H1 (cell line): Measurements from ENCODE around the gene CDK5RAP2. TPM values are rescaled to one million over a fixed set of nuclear protein-coding genes. Genes with fewer than 3 reads are reported as not detected.

Experiments used
- CTCF ChIA-PET: fragments of 300-600 bp; sonication (Branson Sonifier 250); formaldehyde crosslinking; loops from one replicate; lab custom pipeline; 2021; ENCODE audit not compliant: partially characterized antibody; lab: Charles Lee
- POLR2A ChIA-PET: fragments of 300-600 bp; sonication (Branson Sonifier 250); formaldehyde crosslinking; loops from one replicate; lab custom pipeline; 2021; ENCODE audit warnings: inconsistent platforms; ENCODE audit not compliant: partially characterized antibody; lab: Charles Lee
- DNase-seq, 2 experiments: peaks; one replicate each; pipeline versions ENCODE4 v3.0.0 to v3.0.0-alpha.2; 2010 to 2022; ENCODE audit warnings: low spot score in 2 of 2, low read depth in 1 of 2, mixed read lengths in 1 of 2
- FAIRE-seq: peaks from 2 replicates; lab custom pipeline; 2011; peaks lifted over from hg19 to GRCh38; lab: Jason Lieb, UNC
- H2AFZ ChIP-seq: 2 replicates; pipeline ENCODE4 v1.8.1; 2012; ENCODE audit warnings: low read length, inconsistent platforms
- H2AK5ac ChIP-seq: 2 replicates; pipeline ENCODE4 v1.6.1; 2013; ENCODE audit warnings: low read depth, low read length
- H2BK120ac ChIP-seq: replicated peaks from 2 replicates; pipeline ENCODE3; 2013; ENCODE audit warnings: low read depth, low read length, inconsistent platforms
- H2BK12ac ChIP-seq: 2 replicates; pipeline ENCODE4 v1.6.1; 2013; ENCODE audit warnings: low read depth, low read length
- H2BK15ac ChIP-seq: 2 replicates; pipeline ENCODE4 v1.6.1; 2013; ENCODE audit warnings: low read length
- H2BK20ac ChIP-seq: 2 replicates; pipeline ENCODE4 v1.6.1; 2013; ENCODE audit warnings: low read length
- H2BK5ac ChIP-seq: 2 replicates; pipeline ENCODE4 v1.6.1; 2013; ENCODE audit warnings: low read depth, low read length
- H3K14ac ChIP-seq: 2 replicates; pipeline ENCODE4 v1.6.1; 2013; ENCODE audit warnings: inconsistent platforms; ENCODE audit not compliant: insufficient read length
- H3K18ac ChIP-seq: 2 replicates; pipeline ENCODE4 v1.6.1; 2013; ENCODE audit warnings: low read length; ENCODE audit errors: extremely low read depth
- H3K23ac ChIP-seq: 2 replicates; pipeline ENCODE4 v1.6.1; 2013; ENCODE audit warnings: inconsistent platforms; ENCODE audit not compliant: insufficient read length
- H3K23me2 ChIP-seq: 2 replicates; pipeline ENCODE4 v1.6.1; 2013; ENCODE audit warnings: low read depth, low read length
- H3K27ac ChIP-seq: 2 replicates; pipeline ENCODE4 v1.6.1; 2011; ENCODE audit warnings: low read depth, low read length, inconsistent platforms
- H3K27me3 ChIP-seq, 4 experiments: replicated peaks in 1 of 4; 1 replicate in 1 of 4; 2 replicates in 3 of 4; pipeline versions ENCODE4 v1.6.1 to v1.8.1; 2011 to 2013; ENCODE audit warnings: low read length in 3 of 4, mild to moderate bottlenecking in 3 of 4, inconsistent platforms in 2 of 4, mixed read lengths in 2 of 4, moderate library complexity in 1 of 4; ENCODE audit not compliant: control insufficient read depth in 3 of 4, insufficient read depth in 3 of 4; ENCODE audit errors: extremely low read depth in 1 of 4
- H3K36me3 ChIP-seq, 4 experiments: 2 replicates each; pipeline versions ENCODE4 v1.6.1 to v1.8.1; 2011 to 2013; ENCODE audit warnings: mild to moderate bottlenecking in 4 of 4, low read length in 3 of 4, moderate library complexity in 2 of 4, control low read depth in 1 of 4, inconsistent platforms in 1 of 4; ENCODE audit not compliant: insufficient read depth in 4 of 4, control insufficient read depth in 2 of 4
- H3K4ac ChIP-seq: replicated peaks from 2 replicates; pipeline ENCODE3; 2013; ENCODE audit warnings: low read length, low read depth, mixed read lengths, inconsistent platforms; ENCODE audit not compliant: insufficient read length
- H3K4me1 ChIP-seq, 4 experiments: replicated peaks in 1 of 4; 1 replicate in 1 of 4; 2 replicates in 3 of 4; pipeline versions ENCODE4 v1.6.1 to v1.8.1; 2011 to 2013; ENCODE audit warnings: low read length in 3 of 4, inconsistent platforms in 2 of 4, mixed read lengths in 1 of 4; ENCODE audit not compliant: insufficient read depth in 4 of 4, control insufficient read depth in 3 of 4
- H3K4me2 ChIP-seq, 2 experiments: 2 replicates each; pipeline versions ENCODE4 v1.6.1 to v1.8.1; 2011 to 2013; ENCODE audit warnings: low read depth in 2 of 2, low read length in 2 of 2, control low read depth in 1 of 2, inconsistent platforms in 1 of 2, mild to moderate bottlenecking in 1 of 2; ENCODE audit not compliant: insufficient read depth in 1 of 2
- H3K4me3 ChIP-seq, 4 experiments: fragments of 200-600, 300-600 bp in 1 of 4; sonication (generic), shearing (Covaris generic), sonication (Bioruptor Twin) in 1 of 4; 2 replicates each; pipeline versions ENCODE4 v1.5.1 to v1.8.1; 2011 to 2016; ENCODE audit warnings: low read length in 4 of 4, low read depth in 3 of 4, control low read depth in 2 of 4, inconsistent platforms in 2 of 4, mild to moderate bottlenecking in 2 of 4, mixed read lengths in 1 of 4, moderate library complexity in 1 of 4; ENCODE audit not compliant: insufficient read depth in 2 of 4; ENCODE audit errors: extremely low read depth in 1 of 4
- H3K56ac ChIP-seq: replicated peaks from 2 replicates; pipeline ENCODE3; 2013; ENCODE audit warnings: low read depth, mild to moderate bottlenecking, mixed read lengths, low read length, inconsistent platforms; ENCODE audit not compliant: insufficient read length
- H3K79me1 ChIP-seq: 2 replicates; pipeline ENCODE4 v1.6.1; 2013; ENCODE audit warnings: low read depth, low read length, control low read depth
- H3K79me2 ChIP-seq, 2 experiments: 2 replicates each; pipeline versions ENCODE4 v1.6.1 to v1.8.1; 2012 to 2013; ENCODE audit warnings: low read length in 2 of 2, mild to moderate bottlenecking in 2 of 2, inconsistent platforms in 1 of 2; ENCODE audit not compliant: insufficient read depth in 2 of 2, control insufficient read depth in 1 of 2
- H3K9ac ChIP-seq, 4 experiments: replicated peaks in 1 of 4; 1 replicate in 1 of 4; 2 replicates in 3 of 4; pipeline versions ENCODE4 v1.6.1 to v1.8.1; 2011 to 2013; ENCODE audit warnings: low read depth in 3 of 4, low read length in 3 of 4, control low read depth in 2 of 4, mild to moderate bottlenecking in 2 of 4, moderate library complexity in 2 of 4, inconsistent platforms in 1 of 4; ENCODE audit errors: extremely low read depth in 1 of 4
- H3K9me3 ChIP-seq, 2 experiments: 2 replicates each; pipeline versions ENCODE4 v1.6.1 to v1.8.1; 2012 to 2013; ENCODE audit warnings: mild to moderate bottlenecking in 2 of 2, moderate library complexity in 2 of 2, control low read depth in 1 of 2, inconsistent platforms in 1 of 2, low read depth in 1 of 2, low read length in 1 of 2, mixed read lengths in 1 of 2; ENCODE audit not compliant: insufficient read depth in 2 of 2
- H4K20me1 ChIP-seq, 2 experiments: replicated peaks in 1 of 2; 2 replicates each; pipeline versions ENCODE3 to v1.8.1; 2011 to 2013; ENCODE audit warnings: inconsistent platforms in 2 of 2, low read length in 2 of 2, mild to moderate bottlenecking in 1 of 2; ENCODE audit not compliant: insufficient read depth in 2 of 2, control insufficient read depth in 1 of 2
- H4K5ac ChIP-seq: 2 replicates; pipeline ENCODE4 v1.6.1; 2013; ENCODE audit warnings: low read length, low read depth, mixed read lengths, inconsistent platforms; ENCODE audit not compliant: insufficient read length
- H4K8ac ChIP-seq: 2 replicates; pipeline ENCODE4 v1.8.0; 2013; ENCODE audit warnings: mild to moderate bottlenecking, moderate library complexity, low read length, inconsistent platforms; ENCODE audit not compliant: insufficient read depth; ENCODE audit errors: extremely low read depth
- H4K91ac ChIP-seq: replicated peaks from 2 replicates; pipeline ENCODE3; 2013; ENCODE audit warnings: low read length, mixed read lengths, inconsistent platforms; ENCODE audit not compliant: insufficient read length
- CEBPB ChIP-seq: IDR thresholded peaks from 2 replicates; pipeline ENCODE4 v1.6.1; 2012; ENCODE audit warnings: low read depth, low read length
- KDM1A ChIP-seq: fragments of 200-600, 300-600 bp; sonication (generic); IDR thresholded peaks from 2 replicates; pipeline ENCODE4 v1.7.1; 2016; ENCODE audit warnings: mild to moderate bottlenecking, low read length, borderline replicate concordance
- WGBS, 2 experiments: shearing (Covaris generic) in 1 of 2; methylation state at CpG; one replicate each; pipeline versions ENCODE4 v1.1.6 to v1.1.7; 2013 to 2015; ENCODE audit warnings: low lambda C conversion rate in 2 of 2, mixed read lengths in 2 of 2, inconsistent platforms in 1 of 2, low coverage in 1 of 2, missing lambda C conversion rate in 1 of 2; ENCODE audit not compliant: insufficient replicate concordance in 2 of 2, insufficient coverage in 1 of 2, insufficient read length in 1 of 2; ENCODE audit errors: extremely low coverage in 1 of 2, missing lambda C conversion rate in 1 of 2; 5-methylcytosine and 5-hydroxymethylcytosine counted together
- polyA plus RNA-seq, 7 experiments: library from polyadenylated mRNA; depleted of rRNA in 3 of 7; stranded (reverse) in 5 of 7; unstranded in 2 of 7; fragments of >200 nt in 5 of 7; fragments of 200-250 nt in 2 of 7; gene quantifications; 1 replicate in 5 of 7; 2 replicates in 1 of 7; 4 replicates in 1 of 7; pipeline versions ENCODE4 v1.2.1 to v1.2.3, GENCODE V29; 2011 to 2013; ENCODE audit warnings: missing spikeins in 2 of 7, mixed read lengths in 2 of 7
- total RNA-seq: library from RNA; stranded (reverse); fragmentation: NEBNext Ultra II Directional; extraction: Animal tissue kit (Norgen Biotek cat#: 25700); gene quantifications from 2 replicates; pipeline ENCODE4 v1.2.1, GENCODE V29; 2021

CDK5RAP2 gene
- total and polyA plus RNA-seq, 2 of the 8 experiments (the other 6 are each of a cell fraction or from before 2014, with no cell fraction given): 19.8 to 49.4 TPM

- H3K9ac ChIP-seq: no peak overlapping the region
- no peak overlapping the region for H3K23ac ChIP-seq
- peaks cover 8 to 71% (median 28%) of the 10 kb centered on the region in 4 experiments for H3K36me3 ChIP-seq
- no peak overlapping the region for H4K5ac ChIP-seq
- H2BK12ac ChIP-seq: no peak overlapping the region
- H3K14ac ChIP-seq: no peak overlapping the region
- FAIRE-seq (no peak), DNase-seq (no peak)
- H4K20me1 ChIP-seq: peaks cover 2 to 5% of the 10 kb centered on the region in 2 experiments
- H3K4me3 ChIP-seq: no peak overlapping the region
- H2AK5ac ChIP-seq: no peak overlapping the region
- H3K4ac ChIP-seq: no peak overlapping the region
- H3K4me2 ChIP-seq: no peak overlapping the region
- POLR2A ChIA-PET: no interaction called here
- no peaks in the 10 kb centered on the region for H3K23me2 ChIP-seq
- no peaks in the 10 kb centered on the region for H3K27me3 ChIP-seq
- H3K79me1 ChIP-seq: no peaks in the 10 kb centered on the region; the same call in 1 of the 2 replicates
- H3K18ac ChIP-seq: no peak overlapping the region
- H2BK120ac ChIP-seq: no peak overlapping the region
- H2BK5ac ChIP-seq: no peak overlapping the region
- no peak overlapping the region for H3K56ac ChIP-seq
- no peak overlapping the region for H2BK20ac ChIP-seq
- no peaks in the 10 kb centered on the region for H3K79me2 ChIP-seq
- CTCF ChIA-PET: interaction anchor here (0.6 to 1.1 kb wide), 3 partner anchors 10 to 60 kb away, joined by 3 to 4 read pairs (median 3); no protein-coding TSS in a partner anchor
- H3K9me3 ChIP-seq: no peaks in the 10 kb centered on the region
- no peak overlapping the region for H2BK15ac ChIP-seq
- no peak overlapping the region for H2AFZ ChIP-seq
- TF ChIP-seq CEBPB: no peak
- peak; percentile 70; the same call in 1 of the 2 replicates for TF ChIP-seq KDM1A
- H4K91ac ChIP-seq: no peak overlapping the region
- no peak overlapping the region for H4K8ac ChIP-seq
- no peaks in the 10 kb centered on the region for H3K4me1 ChIP-seq
- H3K27ac ChIP-seq: no peak overlapping the region
- 97% methylated on average over 5 of the region's 5 CpGs; no CpG with 5 or more reads in 1 of the 2 experiments for WGBS, 2 experiments
Observed at GRCh38 chr9:120536949-120537640, 42.9 kb downstream of the CDK5RAP2 start.
